A673 (cell line): ENCODE measurements around the gene RPL29. TPM values are rescaled to one million over a fixed set of nuclear protein-coding genes. Genes with fewer than 3 reads are reported as not detected.
A peak's percentile ranks its signal among the peaks of the same experiment; 100 is the strongest.

Experiments used
- BruUV-seq: library from RNA; stranded (reverse); fragments of 400-500 nt; replicated peaks from 2 replicates; lab custom pipeline; 2021; lab: Mats Ljungman, UMichigan
- CTCF ChIA-PET: fragments of 300-600 bp; sonication (Branson Sonifier 250); formaldehyde crosslinking; loops from one replicate; lab custom pipeline; 2022; ENCODE audit warnings: antibody characterized with exemption; lab: Charles Lee
- POLR2A ChIA-PET: fragments of 300-600 bp; sonication (Branson Sonifier 250); formaldehyde crosslinking; loops from one replicate; lab custom pipeline; 2022; ENCODE audit warnings: antibody characterized with exemption; ENCODE audit not compliant: low non-redundant PET; lab: Charles Lee
- DNase-seq: peaks from one replicate; pipeline ENCODE4 v3.0.0-alpha.2; 2015; ENCODE audit warnings: low spot score
- H3K27ac ChIP-seq: fragments of 200-600 bp; sonication (generic); 2 replicates; pipeline ENCODE4 v1.5.1; 2016; ENCODE audit warnings: mixed run types, low read depth, mild to moderate bottlenecking, mixed read lengths, antibody characterized with exemption, low read length; ENCODE audit not compliant: poor library complexity, severe bottlenecking
- H3K27me3 ChIP-seq: fragments of 200-600 bp; sonication (generic); replicated peaks from 2 replicates; pipeline ENCODE4 v1.6.1; 2017; ENCODE audit warnings: mixed run types, low read depth, mild to moderate bottlenecking, mixed read lengths, antibody characterized with exemption, low read length; ENCODE audit not compliant: insufficient read depth, poor library complexity
- H3K36me3 ChIP-seq: fragments of 200-600 bp; sonication (generic); 2 replicates; pipeline ENCODE4 v1.6.1; 2016; ENCODE audit warnings: mixed run types, mild to moderate bottlenecking, mixed read lengths, antibody characterized with exemption, low read length; ENCODE audit not compliant: insufficient read depth, poor library complexity, severe bottlenecking
- H3K4me1 ChIP-seq: fragments of 200-600 bp; sonication (generic); 2 replicates; pipeline ENCODE4 v1.6.1; 2017; ENCODE audit warnings: mixed run types, mild to moderate bottlenecking, mixed read lengths, antibody characterized with exemption, low read length; ENCODE audit not compliant: insufficient read depth, poor library complexity, severe bottlenecking
- H3K4me3 ChIP-seq: fragments of 200-600 bp; sonication (generic); 2 replicates; pipeline ENCODE4 v1.5.1; 2016; ENCODE audit warnings: low read depth, mixed run types, mild to moderate bottlenecking, mixed read lengths, low read length; ENCODE audit not compliant: poor library complexity, severe bottlenecking
- H3K9me3 ChIP-seq: fragments of 200-600 bp; sonication (generic); 2 replicates; pipeline ENCODE4 v1.6.1; 2016; ENCODE audit warnings: mixed run types, low read depth, mild to moderate bottlenecking, mixed read lengths, antibody characterized with exemption, low read length; ENCODE audit not compliant: poor library complexity, severe bottlenecking
- CTCF ChIP-seq: fragments of 300-800, 200-600 bp; sonication (generic); conservative IDR thresholded peaks from 2 replicates; pipeline ENCODE4 v1.5.1; 2017; ENCODE audit warnings: low read depth, mild to moderate bottlenecking, antibody characterized with exemption, low read length, moderate library complexity, mixed read lengths
- EZH2 ChIP-seq: fragments of 200-600 bp; sonication (generic); IDR thresholded peaks from 2 replicates; pipeline ENCODE4 v1.6.1; 2017; ENCODE audit warnings: borderline replicate concordance, low read depth, mild to moderate bottlenecking, mixed read lengths, antibody characterized with exemption, low read length; ENCODE audit not compliant: poor library complexity, severe bottlenecking
- intact Hi-C: fragments of 100-400 bp; cut with micrococcal nuclease; formaldehyde crosslinking; loops from one replicate; pipeline ENCODE4 v1.10.0; 2022; ENCODE audit not compliant: unreplicated experiment
- total RNA-seq: library from RNA; stranded (reverse); gene quantifications from 2 replicates; pipeline ENCODE4 v1.2.3, GENCODE V29; 2021

Gene RPL29
- total RNA-seq, 1 experiment from 2014 or later = 624 TPM

- DNase-seq = no peak
- Histone ChIP-seq H3K27ac (no peak overlapping the region), H3K9me3 (no peaks in the 10 kb centered on the region), H3K36me3 (no peaks in the 10 kb centered on the region), H3K4me3 (peak overlapping the region; percentile 53), H3K4me1 (no peaks in the 10 kb centered on the region), H3K27me3 (no peaks in the 10 kb centered on the region)
- ChIA-PET CTCF (interaction anchor here (0.6 kb wide), 3 partner anchors 62 to 459 kb away, joined by 3 to 9 read pairs (median 4); no protein-coding TSS in a partner anchor), POLR2A (interaction anchor here (0.6 to 0.7 kb wide), 2 partner anchors 36 to 234 kb away, joined by 3 to 5 read pairs; no protein-coding TSS in a partner anchor)
- no peak for TF ChIP-seq CTCF
- TF ChIP-seq EZH2 = no peak
- intact Hi-C loops = no loop called here
- no TSS peak for BruUV-seq
Measured at GRCh38 chr3:51968170-51968775, 27.4 kb downstream of the RPL29 start.

GRCh38 chr3:51967384-51968169 lies 28.1 kb downstream of the RPL29 start, which contains the start of gene PCBP4:
TSS of gene PCBP4 (minus strand) at chr3:51967454. CDS start at chr3:51961240, 6,214 bp downstream.
- ChIA-PET POLR2A (interaction anchor here (0.6 to 0.7 kb wide), 2 partner anchors 37 to 235 kb away, joined by 3 to 5 read pairs; no protein-coding TSS in a partner anchor), CTCF (interaction anchor here (0.6 kb wide), 4 partner anchors 63 to 1351 kb away, joined by 3 to 9 read pairs (median 4); no protein-coding TSS in a partner anchor)
- Histone ChIP-seq H3K4me1 (no peaks in the 10 kb centered on the region), H3K27ac (peak within 1 kb of the TSS; percentile 30), H3K36me3 (no peaks in the 10 kb centered on the region), H3K9me3 (no peaks in the 10 kb centered on the region), H3K4me3 (peak within 1 kb of the TSS; percentile 53), H3K27me3 (no peaks in the 10 kb centered on the region)
- TF ChIP-seq EZH2 = no peak
- TF ChIP-seq CTCF = no peak
- intact Hi-C loops = no loop called here
- no peak for DNase-seq
- BruUV-seq = no TSS peak

GRCh38 chr3:51966922-51967383 lies 28.7 kb downstream of the RPL29 start:
- no peaks in the 10 kb centered on the region for H3K36me3 ChIP-seq
- peak overlapping the region; percentile 42 for H3K4me3 ChIP-seq
- DNase-seq = no peak
- no peaks in the 10 kb centered on the region for H3K9me3 ChIP-seq
- intact Hi-C loops = no loop called here
- CTCF ChIA-PET = interaction anchor here (0.6 kb wide), 1 partner anchor 1351 kb away, joined by 3 read pairs; no protein-coding TSS in a partner anchor
- peak overlapping the region; percentile 30 for H3K27ac ChIP-seq
- POLR2A ChIA-PET = interaction anchor here (0.6 kb wide), 1 partner anchor 582 kb away, joined by 3 read pairs; the partner anchor contains the start of gene MANF
- BruUV-seq = no TSS peak
- no peaks in the 10 kb centered on the region for H3K4me1 ChIP-seq
- H3K27me3 ChIP-seq = no peaks in the 10 kb centered on the region
- TF ChIP-seq CTCF (no peak), EZH2 (no peak)
